Measurements from ENCODE around the gene LRRC74B. TPM values are rescaled to one million over a fixed set of nuclear protein-coding genes. Genes with fewer than 3 reads are reported as not detected.
A peak's percentile ranks its signal among the peaks of the same experiment; 100 is the strongest.
"Not testable (repeated sequence)": the region's sequence is repeated elsewhere in the genome, so short reads cannot be mapped to it uniquely, and the experiment has no call there.

LRRC74B gene
- polyA plus RNA-seq (2013, experiment 1 of 2; ENCODE audit: insufficient read length), result 0.04 TPM
- polyA plus RNA-seq (2013, experiment 2 of 2; ENCODE audit: insufficient read length), result 0.07 TPM

GRCh38 chr22:21045585-21046294 lies at the start of gene LRRC74B:
Gene LRRC74B (plus strand): TSS chr22:21045946. CDS start chr22:21045987, 41 bp downstream.
- peak; percentile 93 for DNase-seq

GRCh38 chr22:20996031-20996410 lies 49.7 kb upstream of the LRRC74B start:
- DNase-seq, result no peak

GRCh38 chr22:20996598-20997535 lies 48.9 kb upstream of the LRRC74B start:
- DNase-seq, result no peak

GRCh38 chr22:20997536-20998257 lies 48.0 kb upstream of the LRRC74B start:
- no peak for DNase-seq

- no peak for DNase-seq
Observed at GRCh38 chr22:20998411-20999336, 47.1 kb upstream of the LRRC74B start.

- no peak for DNase-seq
Observed at GRCh38 chr22:20999350-21000206, 46.2 kb upstream of the LRRC74B start.

GRCh38 chr22:21000207-21000986 lies 45.3 kb upstream of the LRRC74B start:
- no peak for DNase-seq

GRCh38 chr22:21000987-21001600 lies 44.7 kb upstream of the LRRC74B start:
- no peak for DNase-seq

GRCh38 chr22:21001601-21002325 lies 44.0 kb upstream of the LRRC74B start, which contains the start of gene THAP7:
Gene THAP7 (minus strand): TSS chr22:21002118. CDS start chr22:21001911, 207 bp downstream.
- peak; percentile 95 for DNase-seq

- no peak for DNase-seq
Observed at GRCh38 chr22:21003782-21004181, 42.0 kb upstream of the LRRC74B start.

- DNase-seq, result not testable (repeated sequence)
Observed at GRCh38 chr22:21009208-21009607, 36.5 kb upstream of the LRRC74B start.

- DNase-seq, result peak; percentile 55
Observed at GRCh38 chr22:21009638-21010425, 35.9 kb upstream of the LRRC74B start.

GRCh38 chr22:21010426-21011113 lies 35.2 kb upstream of the LRRC74B start:
- no peak for DNase-seq

- no peak for DNase-seq
Observed at GRCh38 chr22:21012446-21013407, 33.0 kb upstream of the LRRC74B start.

GRCh38 chr22:21013657-21014201 lies 32.0 kb upstream of the LRRC74B start:
- DNase-seq, result no peak

Data from fibroblast of skin of scalp (primary cell).